Ovary (tissue), 3 donors: ENCODE results near the gene SLC37A2.

Experiments used
- POLR2A ChIP-seq: fragments of 450-650 bp; IDR thresholded peaks from one replicate; pipeline ENCODE4 v1.6.1; 2017; ENCODE audit warnings: antibody characterized with exemption, mild to moderate bottlenecking, moderate library complexity
- TF ChIP-seq, protein P1 (sequence below), 3 donors: fragments of 450-650 bp in 2 of 3; fragments of 200-600 bp in 1 of 3; IDR thresholded peaks; one replicate each; pipeline versions ENCODE4 v1.5.1 to v1.8.0; 2016 to 2022; ENCODE audit warnings: antibody characterized with exemption in 3 of 3, mild to moderate bottlenecking in 1 of 3
- donor health status: DM: no; HTN: no; CAD: no.

GRCh38 chr11:125049164-125049792 lies 13.8 kb upstream of the SLC37A2 start:
- TF ChIP-seq, protein P1, sequence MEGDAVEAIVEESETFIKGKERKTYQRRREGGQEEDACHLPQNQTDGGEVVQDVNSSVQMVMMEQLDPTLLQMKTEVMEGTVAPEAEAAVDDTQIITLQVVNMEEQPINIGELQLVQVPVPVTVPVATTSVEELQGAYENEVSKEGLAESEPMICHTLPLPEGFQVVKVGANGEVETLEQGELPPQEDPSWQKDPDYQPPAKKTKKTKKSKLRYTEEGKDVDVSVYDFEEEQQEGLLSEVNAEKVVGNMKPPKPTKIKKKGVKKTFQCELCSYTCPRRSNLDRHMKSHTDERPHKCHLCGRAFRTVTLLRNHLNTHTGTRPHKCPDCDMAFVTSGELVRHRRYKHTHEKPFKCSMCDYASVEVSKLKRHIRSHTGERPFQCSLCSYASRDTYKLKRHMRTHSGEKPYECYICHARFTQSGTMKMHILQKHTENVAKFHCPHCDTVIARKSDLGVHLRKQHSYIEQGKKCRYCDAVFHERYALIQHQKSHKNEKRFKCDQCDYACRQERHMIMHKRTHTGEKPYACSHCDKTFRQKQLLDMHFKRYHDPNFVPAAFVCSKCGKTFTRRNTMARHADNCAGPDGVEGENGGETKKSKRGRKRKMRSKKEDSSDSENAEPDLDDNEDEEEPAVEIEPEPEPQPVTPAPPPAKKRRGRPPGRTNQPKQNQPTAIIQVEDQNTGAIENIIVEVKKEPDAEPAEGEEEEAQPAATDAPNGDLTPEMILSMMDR (IDR thresholded peaks at IDR 0.05), result no peak
- no peak for TF ChIP-seq POLR2A
